ENCODE data around the gene TP53I3. TPM values are rescaled to one million over a fixed set of nuclear protein-coding genes. Genes with fewer than 3 reads are reported as not detected.
"Not testable (repeated sequence)": the region's sequence is repeated elsewhere in the genome, so short reads cannot be mapped to it uniquely, and the experiment has no call there.

TP53I3 gene
- total RNA-seq, 1 donor from 2014 or later, result 54.6 TPM

DNA sequence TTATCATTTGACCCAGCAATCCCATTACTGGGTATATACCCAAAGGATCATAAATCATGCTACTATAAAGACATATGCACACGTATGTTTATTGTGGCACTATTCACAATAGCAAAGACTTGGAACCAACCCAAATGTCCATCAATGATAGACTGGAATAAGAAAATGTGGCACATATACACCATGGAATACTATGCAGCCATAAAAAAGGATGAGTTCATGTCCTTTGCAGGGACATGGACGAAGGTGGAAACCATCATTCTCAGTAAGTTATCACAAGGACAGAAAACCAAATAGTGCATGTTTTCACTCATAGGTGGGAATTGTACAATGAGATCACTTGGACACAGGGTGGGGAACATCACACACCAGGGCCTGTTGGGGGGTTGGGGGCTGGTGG lies 16.1 kb upstream of the TP53I3 start:
- DNase-seq (ENCODE audit: low read depth), result not testable (repeated sequence)

DNA sequence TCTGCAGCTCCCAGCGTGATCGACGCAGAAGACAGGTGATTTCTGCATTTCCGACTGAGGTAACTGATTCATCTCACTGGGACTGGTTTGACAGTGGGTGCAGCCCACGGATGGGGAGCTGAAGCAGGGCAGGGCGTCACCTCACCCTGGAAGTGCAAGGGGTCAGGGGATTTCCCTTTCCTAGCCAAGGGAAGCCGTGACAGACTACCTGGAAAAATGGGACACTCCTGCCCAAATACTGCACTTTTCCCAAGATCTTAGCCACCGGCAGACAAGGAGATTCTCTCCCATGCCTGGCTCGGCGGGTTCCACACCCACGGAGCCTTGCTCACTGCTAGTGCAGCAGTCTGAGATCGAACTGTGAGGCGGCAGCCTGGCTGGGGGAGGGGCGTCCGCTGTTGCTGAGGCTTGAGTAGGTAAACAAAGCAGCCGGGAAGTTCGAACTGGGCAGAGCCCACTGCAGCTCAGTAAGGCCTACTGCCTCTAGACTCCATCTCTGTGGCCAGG lies 10.6 kb upstream of the TP53I3 start:
- DNase-seq (ENCODE audit: low read depth), result not testable (repeated sequence)

DNA sequence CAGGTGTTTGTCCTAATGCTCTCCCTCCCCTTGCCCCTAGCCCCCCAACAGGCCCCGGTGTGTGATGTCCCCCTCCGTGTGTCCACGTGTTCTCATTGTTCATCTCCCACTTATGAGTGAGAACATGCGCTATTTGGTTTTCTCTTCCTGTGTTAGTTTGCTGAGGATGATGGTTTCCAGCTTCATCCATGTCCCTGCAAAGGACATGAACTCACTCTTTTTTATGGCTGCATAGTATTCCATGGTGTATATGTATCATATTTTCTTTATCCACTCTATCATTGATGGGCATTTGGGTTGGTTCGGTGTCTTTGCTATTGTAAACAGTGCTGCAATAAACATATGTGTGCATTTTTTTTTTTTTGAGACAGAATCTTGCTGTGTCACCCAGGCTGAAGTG lies 8.6 kb upstream of the TP53I3 start:
- not testable (repeated sequence) for DNase-seq (ENCODE audit: low read depth)

DNA sequence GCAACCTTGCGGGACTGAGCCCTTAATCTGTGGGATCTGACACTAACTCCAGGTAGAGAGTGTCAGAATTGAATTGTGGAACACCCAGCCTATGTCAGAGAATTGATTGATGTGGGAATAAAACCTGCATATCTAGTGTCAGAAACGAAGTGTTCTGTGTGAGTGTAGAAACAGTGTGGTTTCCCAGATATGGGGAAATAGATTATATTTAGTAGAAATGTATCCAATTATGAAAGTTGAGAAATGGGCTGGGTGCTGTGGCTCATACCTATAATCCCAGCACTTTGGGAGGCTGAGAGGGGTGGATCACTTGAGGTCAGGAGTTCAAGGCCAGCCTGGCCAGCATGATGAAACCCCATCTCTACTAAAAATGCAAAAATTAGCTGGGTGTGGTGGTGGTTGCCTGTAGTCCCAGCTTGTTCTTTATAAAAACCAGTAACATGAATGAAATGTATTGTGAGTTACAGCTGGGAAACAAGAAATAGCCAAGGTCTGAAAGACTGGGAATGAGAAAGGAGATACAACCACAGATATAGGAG lies 4.3 kb upstream of the TP53I3 start:
- no peak for DNase-seq (ENCODE audit: low read depth)

DNA sequence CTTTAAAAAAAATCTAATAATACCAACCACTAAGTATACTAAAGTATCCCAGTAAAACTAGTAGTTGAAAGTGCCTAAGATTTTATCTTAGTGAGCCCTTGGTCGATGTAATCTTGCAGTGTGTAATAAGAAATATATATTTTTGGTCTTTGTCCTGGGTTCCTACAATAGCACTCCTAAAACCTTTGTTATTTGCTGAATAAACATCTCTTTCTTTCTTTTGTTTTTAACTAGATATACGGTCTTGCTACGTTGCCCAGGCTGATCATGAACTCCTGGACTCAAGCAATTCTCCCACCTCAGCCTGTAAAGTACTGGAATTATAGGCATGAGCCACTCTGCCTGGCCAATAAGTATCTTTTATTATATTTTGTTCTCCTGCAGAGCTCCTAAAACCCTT lies 2.4 kb upstream of the TP53I3 start:
- no peak for DNase-seq (ENCODE audit: low read depth)

DNA sequence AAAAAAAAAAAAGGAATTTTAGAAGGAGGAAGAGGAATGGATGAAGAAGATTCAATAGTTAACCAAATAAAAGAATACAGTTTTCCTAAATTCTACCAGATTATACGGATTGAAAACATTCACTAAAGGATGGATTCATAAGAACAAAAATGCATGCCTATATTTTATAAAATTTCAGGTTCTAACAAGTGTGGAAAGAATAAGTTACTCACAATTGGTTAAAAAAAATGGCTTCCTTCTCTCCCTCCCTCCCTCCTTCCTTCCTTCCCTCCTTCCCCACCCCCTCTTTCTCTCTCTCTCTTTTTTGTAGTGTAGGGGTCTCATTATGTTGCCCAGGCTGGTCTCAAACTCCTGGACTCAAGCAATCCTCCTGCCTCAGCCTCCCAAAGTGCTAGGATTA lies 1.6 kb upstream of the TP53I3 start:
- DNase-seq (ENCODE audit: low read depth), result no peak

DNA sequence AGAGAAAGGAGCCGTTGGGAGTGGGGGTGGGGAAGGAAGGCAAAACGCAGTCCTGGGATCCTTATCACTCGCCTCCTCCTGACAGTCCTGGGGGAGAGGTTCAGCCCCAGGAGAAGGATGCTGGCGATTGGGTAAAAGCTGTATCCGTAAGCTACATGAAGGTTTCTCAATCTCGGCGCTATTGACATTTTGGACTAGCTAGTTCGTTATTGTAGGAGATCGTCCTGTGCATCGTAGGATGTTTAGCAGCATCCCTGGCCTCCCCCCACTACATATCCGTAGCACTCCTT lies 511 bp upstream of the TP53I3 start:
- no peak for DNase-seq (ENCODE audit: low read depth)

DNA sequence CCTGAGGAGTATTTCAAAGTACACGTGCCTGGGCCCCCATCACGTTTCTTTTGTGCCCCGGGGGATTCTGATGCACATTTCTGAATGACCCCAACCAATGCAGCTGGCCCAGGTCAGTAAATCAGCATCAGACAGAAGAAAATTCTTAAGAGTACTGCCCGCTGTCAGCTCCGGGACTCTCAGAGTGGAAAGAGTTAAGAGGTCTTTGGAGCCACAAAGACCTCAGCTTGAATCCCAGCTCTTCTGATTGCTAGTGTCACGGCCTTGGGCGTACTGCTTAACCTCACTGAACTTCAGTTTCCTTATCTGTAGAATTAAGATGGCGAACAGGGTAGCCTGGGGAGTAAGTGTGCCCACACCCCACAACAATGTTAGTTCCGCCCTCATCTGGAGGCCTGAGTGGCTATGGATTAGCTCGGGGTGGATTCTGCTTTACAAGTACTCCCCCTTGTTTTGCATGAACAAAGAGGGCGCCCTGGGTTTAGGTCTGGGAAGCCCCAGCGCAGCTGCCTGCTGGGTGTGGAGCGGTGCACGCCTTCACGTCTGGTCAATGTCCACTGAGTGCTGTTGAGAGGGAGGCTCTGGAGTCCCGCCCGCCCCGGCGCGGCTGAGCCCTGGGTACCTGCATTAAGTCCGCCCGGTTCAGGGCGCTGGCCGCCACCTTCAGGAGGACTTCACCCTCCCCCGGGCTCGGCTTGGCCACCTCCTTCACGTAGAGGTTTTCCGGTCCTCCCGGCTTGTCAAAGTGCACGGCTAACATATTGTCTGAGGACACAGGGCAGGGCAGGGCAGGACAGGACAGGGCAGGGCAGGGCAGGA lies 858 bp downstream of the TP53I3 start:
- DNase-seq (ENCODE audit: low read depth), result peak; percentile 84

DNA sequence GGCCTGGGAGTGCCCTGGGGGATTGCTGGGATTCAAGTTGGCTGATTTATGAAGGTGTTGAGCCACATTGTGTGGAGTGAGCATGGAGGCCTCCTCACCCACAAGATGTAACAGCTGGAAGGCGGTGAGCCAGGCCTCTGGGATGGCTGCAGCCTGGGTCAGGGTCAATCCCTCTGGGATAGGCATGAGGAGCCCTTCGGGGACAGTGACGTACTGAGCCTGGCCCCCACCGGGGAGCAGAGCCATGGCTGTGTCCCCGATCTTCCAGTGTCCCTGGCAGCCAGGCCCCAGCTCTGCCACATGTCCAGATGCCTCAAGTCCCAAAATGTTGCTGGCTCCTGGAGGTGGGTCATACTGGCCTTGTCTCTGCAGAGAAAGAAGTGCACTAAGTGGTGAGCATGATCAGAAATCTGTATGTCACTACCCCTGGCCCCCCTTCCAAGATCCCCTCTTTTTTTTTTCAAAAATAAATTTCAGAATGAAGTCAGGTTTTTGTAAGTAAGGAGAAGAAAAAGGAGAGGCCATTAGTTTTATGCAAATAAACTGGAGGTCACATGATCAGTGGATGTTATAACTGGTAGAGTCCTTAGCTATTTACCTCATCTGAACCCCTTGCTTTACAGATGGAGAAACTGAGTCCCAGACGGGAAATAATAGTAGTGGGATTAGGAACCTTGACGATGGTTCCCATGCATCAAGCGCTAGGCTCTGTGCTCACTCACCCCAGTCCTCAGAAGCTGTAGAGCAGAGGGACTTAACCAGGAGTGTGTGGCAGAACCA lies 1.7 kb downstream of the TP53I3 start:
- no peak for DNase-seq (ENCODE audit: low read depth)

DNA sequence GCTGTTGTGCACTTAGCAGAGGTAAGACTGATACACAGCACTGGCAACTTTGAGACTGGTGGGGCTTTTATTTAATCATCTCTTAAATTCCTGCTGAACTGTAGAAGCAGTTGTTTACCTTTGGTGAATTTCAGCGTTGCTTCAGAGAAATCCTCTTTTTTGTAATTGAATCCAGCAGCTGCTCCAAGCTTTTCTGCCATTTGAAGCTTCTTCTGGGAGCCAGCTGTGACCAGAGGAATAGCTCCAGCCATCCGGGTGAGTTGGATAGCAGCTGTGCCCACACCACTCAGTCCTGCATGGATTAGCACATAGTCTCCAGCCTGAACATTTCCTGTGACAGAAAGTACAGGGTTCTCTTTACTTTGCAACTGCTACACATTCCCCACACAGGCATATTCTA lies 3.9 kb downstream of the TP53I3 start:
- DNase-seq (ENCODE audit: low read depth), result no peak

DNA sequence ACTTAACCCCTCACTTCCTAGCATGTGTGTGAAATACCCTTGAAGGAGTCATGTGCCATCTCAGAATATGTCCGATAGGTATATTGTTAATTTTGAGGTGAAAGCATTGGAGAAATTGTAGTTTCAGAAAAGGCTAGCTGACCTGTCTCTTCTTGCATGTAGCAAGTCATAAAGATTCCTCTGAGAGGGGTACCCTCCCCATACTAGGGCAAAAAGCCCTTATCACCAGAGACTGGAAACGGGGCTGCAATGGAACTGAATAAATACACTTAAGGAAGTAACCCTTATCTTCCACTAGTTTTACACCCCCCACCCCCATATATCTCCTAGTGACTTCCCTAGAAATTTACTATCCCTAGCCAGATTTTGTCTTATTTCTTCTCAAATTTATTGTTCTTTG lies 6.8 kb downstream of the TP53I3 start:
- DNase-seq (ENCODE audit: low read depth), result no peak

DNA sequence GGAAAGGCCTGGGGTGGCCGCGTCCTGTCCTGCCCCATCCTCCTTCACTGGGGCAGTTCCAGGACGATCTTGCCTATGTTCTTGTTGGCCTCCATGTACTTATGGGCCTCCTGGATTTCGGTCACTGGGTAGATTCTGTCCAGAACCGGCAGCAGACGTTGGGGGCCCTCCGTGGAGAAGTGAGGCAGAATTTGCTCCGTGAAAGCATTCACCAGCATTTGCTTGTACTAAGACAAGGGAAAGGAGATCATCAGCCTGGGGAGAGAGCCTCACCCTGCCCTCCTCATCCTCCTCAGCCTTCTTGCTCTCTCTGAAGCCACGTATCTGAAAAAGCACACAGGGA lies 7.1 kb downstream of the TP53I3 start:
- no peak for DNase-seq (ENCODE audit: low read depth)

DNA sequence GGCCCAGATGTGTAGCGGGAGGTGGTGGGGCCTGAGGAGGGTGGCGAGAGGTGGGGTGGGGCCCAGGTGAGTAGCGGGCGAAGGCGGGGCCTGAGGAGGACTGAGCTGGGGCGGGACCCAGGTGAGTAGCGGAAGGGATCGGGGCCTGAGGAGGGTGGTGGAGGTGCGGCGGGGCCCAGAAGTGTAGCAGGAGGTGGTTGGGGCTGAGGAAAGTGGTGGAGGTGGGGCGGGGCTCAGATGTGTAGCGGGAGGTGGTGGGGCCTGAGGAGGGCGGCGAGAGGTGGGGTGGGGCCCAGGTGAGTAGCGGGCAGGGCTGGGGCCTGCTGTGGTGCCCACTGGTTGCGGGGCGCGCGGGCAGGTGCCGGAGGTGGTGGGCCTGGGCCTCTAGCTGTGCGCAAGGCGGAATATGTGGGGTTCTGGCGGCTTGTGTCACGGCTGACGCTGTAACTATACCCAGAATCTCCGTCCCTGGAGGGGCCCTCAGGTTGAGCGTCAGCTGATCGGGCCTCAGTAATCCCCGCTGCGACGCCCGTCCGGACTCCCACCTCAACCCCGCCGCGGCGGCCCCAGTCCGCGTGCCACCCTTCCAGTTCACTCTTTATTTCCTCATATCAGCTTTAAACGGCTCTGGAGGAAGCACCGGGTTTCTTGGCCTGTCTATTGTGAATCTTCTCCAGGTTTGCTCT lies 7.6 kb downstream of the TP53I3 start:
- no peak for DNase-seq (ENCODE audit: low read depth)

DNA sequence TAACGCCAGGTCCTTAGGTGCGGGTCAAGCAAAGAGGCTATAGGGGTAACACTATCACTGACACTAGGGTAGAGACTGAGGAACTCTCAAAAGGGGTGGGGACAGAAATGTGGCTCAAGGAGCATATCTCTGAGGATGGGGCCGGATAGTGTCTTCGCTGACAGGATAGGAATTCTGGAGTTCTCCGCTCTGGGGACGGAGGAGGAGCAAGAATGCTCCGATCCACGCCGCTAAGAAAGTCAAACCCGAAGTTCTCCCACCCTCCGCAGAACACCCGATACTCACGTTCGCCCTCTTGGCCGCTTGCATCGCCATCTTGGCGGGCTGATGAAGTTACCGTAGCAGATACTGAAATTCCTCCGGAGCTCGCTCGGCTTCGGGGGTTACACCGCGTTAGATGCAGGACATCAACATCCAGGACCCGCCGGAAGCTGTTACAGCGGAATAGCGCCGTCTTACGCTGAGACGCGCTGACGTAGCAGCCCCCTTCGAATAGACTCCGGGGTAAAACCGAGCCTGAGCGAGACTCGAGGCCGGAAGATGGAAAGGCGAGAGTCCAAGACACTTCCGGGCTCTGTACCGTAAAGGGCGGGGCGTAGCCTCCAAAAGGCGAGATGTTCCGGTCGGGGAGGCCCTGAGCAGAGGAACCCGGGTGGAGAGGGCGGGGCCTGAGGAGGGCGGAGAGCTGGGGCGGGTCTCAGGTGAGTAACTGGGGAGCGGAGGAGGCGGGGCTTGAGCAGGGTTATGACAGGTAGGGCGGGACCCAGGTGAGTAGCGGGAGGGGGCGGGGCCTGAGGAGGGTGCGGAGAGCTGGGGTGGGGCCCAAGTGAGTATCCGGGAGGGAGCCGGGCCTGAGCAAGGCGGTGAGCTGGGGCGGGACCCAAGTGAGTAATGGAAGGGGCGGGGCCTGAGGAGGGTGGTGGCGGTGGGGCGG lies 8.5 kb downstream of the TP53I3 start, which contains the start of gene SF3B6:
SF3B6 (minus strand) TSS at position 412 of the 934 bp plus-strand sequence; CDS start at position 315, 97 bp downstream.
- peak; percentile 98 for DNase-seq (ENCODE audit: low read depth)

DNA sequence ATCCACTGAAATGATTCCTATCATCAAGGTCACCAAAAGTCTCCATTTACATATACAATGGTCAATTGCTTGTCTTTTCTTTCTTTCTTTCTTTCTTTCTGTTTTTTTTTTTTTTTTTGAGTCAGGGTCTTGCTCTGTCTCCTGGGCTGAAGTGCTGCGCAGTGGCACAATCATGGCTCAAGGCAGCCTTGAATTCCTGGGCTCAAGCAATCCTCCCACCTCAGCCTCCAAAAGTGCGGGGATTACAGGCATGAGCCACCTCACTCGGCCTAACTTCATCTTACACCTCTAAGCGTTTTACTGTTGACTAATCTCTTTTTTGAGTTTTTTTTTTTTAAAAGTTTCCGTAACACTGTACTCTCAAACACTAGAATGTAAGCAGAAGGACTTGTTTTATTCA lies 9.4 kb downstream of the TP53I3 start:
- DNase-seq (ENCODE audit: low read depth), result no peak

DNA sequence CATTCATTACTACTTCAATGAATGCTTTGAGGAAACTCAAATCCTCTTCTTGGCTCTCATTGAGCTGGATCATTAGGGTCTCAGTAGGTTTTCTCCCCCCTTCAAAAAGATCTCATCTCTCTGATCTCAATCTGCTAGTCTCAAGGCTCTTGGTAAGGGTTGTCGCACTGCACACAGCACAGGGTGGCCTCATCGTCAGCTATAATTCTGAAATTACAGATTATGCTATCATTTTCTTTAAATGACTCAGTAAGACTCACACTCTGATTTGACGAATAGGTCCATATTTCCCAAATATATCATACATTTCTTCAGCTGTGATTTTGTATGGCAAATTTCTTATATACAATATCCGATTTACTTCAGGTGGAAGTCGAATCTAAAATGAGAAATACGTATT lies 10.8 kb downstream of the TP53I3 start:
- no peak for DNase-seq (ENCODE audit: low read depth)

DNA sequence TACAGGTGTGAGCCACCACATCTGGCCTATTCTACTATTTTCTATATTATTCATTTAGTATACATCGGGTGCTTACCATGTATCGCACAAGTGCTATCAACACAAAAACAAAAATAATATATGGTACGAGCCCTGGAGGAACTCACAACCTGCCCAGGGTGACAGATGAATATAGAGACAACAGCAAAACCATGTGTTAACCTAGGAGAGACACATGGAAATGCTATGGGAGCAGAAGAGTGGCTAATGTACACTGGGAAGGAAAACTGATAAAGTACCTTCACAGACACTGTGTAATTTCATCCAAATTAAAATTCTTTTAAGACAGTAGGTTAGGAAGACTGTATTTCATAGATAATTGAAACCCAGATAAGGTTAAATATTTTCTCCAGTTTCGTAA lies 12.4 kb downstream of the TP53I3 start:
- no peak for DNase-seq (ENCODE audit: low read depth)

DNA sequence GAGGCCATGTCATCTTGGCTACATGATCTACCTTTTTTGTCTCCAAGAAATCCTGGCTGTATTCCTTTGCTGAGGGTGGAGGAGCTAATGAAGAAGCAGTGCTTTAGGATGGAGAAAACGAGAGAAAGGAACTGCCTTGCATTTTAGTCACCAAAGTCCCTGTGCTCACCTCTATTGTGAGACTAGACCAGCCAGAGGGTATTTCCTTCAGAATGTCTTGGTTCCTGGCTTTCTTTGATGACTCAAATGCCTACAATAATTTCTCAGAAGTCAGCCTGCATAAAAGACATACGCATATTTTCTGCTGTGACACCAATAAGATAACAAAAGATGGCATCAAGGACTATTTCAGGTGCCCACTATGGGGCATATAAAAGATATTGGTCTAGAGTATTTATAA lies 19.3 kb downstream of the TP53I3 start:
- no peak for DNase-seq (ENCODE audit: low read depth)

DNA sequence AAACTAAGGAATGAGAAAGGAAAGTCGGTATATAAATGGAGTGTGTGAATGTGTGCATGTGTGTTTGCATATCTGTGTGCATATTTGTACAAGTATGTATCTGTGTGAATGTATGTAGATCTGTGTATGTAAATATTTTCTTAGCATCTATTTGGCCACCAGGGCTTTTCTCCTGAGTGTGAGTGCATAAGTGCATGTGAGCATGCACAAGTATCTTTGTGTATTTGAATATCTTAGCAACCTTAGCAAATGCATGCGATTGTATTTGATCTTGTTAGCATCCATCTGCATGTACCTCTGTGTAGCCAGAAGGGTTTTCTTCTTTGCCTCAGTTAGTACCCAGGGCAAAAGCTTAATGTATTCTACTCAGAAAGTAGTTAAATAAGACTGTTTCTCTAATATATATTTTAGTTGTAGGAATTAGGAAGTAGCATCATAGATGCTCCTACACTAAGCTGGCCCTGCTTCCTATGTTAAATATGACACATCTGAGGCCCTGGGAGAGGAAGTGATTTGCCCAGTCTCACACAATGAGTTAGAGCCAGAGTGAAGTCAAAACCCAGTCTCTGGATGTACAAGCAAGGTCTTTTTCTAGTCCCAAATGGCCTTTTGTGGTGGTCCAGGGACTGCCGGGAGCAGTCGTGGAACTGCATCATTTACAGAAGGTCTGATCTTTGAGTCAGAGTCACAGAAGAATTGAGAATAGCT lies 25.9 kb downstream of the TP53I3 start:
- DNase-seq (ENCODE audit: low read depth), result no peak

DNA sequence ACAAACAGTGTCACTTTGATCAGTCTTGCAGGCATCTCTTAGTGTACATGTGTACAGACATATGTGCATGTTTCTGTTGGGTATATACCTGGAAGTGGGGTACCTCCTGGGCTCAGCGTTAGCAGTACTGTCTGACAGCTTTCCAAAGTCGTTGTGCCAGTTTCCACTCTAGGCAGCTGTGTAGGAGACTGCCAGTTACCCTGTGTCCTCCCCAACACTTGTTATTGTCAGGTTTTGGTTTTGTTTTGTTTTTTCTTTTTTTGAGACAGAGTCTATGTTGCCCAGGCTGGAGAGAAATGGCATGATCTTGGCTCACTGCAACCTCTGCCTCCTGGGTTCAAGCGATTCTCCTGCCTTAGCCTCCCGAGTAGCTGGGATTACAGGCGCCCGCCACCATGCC lies 28.9 kb downstream of the TP53I3 start:
- no peak for DNase-seq (ENCODE audit: low read depth)
